BE2C (cell line): ENCODE data around the gene PIP5K1C.

Source experiments
- DNase-seq: peaks from one replicate; pipeline ENCODE4 v3.0.0-alpha.2; 2020
- H3K27me3 ChIP-seq: fragments of 250-450 bp; sonication (Bioruptor Pico); 2 replicates; pipeline ENCODE4 v1.5.1; 2020; ENCODE audit warnings: mild to moderate bottlenecking
- H3K36me3 ChIP-seq: fragments of 250-450 bp; sonication (Bioruptor Pico); 2 replicates; pipeline ENCODE4 v1.5.1; 2020; ENCODE audit warnings: mild to moderate bottlenecking
- H3K4me1 ChIP-seq: fragments of 250-450 bp; sonication (Bioruptor Pico); 2 replicates; pipeline ENCODE4 v1.5.1; 2020
- H3K4me3 ChIP-seq: 2 replicates; pipeline ENCODE4 v1.5.1; 2011; ENCODE audit warnings: low read depth, low read length
- H3K9me3 ChIP-seq: fragments of 250-450 bp; sonication (Bioruptor Pico); 2 replicates; pipeline ENCODE4 v1.5.1; 2020
- TF ChIP-seq, protein P1 (sequence below): IDR thresholded peaks from 2 replicates; pipeline ENCODE4 v1.5.1; 2012; ENCODE audit warnings: mild to moderate bottlenecking, low read depth, low read length

PIP5K1C gene

DNA sequence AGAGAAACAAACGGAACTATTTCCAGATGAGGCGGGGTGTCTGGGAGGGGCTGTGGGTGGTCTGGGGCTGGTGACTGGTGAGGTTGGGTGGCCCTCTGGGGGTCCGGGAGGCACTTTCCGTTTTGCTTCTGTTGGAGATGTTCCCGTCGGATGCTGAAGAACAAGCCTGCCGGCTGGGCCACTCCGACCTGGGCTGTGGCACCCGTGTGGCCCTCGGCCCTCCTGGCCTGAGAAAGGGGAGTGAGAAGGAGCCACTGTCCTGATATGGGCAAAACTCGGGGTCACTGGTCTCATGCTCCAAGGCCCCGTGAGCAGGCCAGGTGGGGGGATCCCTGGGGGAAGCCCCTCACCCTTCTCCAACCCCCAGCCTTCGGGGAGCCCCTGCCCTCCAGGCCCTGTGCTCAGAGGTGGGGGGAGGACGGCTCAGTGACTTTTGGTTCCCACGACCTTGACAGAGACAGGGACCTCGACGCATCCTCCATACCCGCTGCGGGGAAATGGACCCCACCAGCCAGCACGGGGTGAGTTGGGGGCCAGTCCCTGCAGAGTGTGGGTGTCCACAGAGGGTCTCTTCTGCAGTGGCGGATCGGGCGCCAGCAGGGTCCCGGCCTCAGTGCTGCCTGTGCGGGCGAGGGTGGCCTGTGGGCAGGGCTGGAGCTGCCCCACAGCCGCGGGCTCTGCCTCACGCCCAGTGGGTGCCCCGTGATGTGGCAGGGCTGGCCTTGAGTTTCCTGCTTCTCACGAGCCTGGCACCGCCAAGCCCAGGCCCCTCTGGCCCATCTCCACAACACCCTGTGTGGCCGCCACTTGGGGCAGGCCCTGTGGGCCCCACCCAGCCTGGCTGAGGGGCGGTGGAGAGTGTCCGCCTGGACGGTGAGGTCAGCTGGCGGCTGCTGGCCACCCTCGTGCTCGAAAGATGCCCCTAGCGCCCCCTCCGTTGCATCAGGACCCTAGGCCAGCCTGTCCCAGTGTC lies 89.2 kb downstream of the PIP5K1C start:
- Histone ChIP-seq H3K4me3 (no peak overlapping the region), H3K27me3 (no peaks in the 10 kb centered on the region), H3K4me1 (no peaks in the 10 kb centered on the region), H3K36me3 (peaks cover 29% of the 10 kb centered on the region), H3K9me3 (no peaks in the 10 kb centered on the region)
- TF ChIP-seq, protein P1, sequence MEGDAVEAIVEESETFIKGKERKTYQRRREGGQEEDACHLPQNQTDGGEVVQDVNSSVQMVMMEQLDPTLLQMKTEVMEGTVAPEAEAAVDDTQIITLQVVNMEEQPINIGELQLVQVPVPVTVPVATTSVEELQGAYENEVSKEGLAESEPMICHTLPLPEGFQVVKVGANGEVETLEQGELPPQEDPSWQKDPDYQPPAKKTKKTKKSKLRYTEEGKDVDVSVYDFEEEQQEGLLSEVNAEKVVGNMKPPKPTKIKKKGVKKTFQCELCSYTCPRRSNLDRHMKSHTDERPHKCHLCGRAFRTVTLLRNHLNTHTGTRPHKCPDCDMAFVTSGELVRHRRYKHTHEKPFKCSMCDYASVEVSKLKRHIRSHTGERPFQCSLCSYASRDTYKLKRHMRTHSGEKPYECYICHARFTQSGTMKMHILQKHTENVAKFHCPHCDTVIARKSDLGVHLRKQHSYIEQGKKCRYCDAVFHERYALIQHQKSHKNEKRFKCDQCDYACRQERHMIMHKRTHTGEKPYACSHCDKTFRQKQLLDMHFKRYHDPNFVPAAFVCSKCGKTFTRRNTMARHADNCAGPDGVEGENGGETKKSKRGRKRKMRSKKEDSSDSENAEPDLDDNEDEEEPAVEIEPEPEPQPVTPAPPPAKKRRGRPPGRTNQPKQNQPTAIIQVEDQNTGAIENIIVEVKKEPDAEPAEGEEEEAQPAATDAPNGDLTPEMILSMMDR: no peak
- no peak for DNase-seq

DNA sequence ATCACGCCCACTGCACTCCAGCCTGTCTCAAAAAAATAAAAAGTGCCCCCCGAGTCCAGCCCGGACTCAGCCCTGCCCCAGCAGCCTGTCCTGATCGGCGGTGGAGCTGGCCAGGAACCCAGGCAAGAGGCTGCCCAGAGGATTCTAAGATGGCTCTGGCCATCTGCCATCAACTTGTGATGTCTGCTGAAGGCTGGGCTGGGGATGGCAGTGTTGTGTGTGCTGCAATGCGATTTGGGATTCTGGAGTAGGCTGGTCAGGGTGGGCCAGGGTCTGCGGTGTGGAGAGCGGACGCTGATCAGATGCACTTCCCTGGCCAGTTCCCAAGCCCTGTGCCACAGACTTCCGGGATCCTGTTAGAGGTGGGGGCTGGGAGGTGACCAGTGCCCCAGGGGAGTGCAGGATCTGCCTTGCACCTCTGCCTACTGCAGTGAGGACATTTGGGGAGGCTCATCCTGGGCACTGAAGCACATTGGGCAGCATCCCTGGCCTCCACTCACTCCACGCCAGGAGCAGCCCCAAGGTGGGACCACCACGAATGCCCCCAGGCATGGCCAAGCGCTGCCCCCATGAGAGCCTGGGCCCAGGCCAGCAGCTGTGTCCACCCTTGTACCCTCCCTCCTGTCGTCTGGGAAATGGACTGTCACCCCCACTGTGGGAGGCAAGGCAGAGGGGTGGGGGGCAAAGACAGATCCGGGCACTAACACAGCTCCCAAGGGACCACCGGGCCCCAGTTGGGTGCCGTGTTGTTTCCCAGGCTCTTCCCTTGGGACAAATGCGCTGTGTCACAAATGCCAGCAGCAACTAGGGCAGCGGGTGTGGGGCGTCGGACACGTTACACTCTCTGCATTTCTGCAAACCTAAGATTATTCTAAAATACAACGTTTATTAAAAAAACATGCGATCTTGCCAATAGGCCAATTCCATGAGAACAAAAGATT lies 90.2 kb downstream of the PIP5K1C start:
- Histone ChIP-seq H3K27me3 (no peaks in the 10 kb centered on the region), H3K4me3 (no peak overlapping the region), H3K4me1 (no peaks in the 10 kb centered on the region), H3K36me3 (peaks cover 27% of the 10 kb centered on the region), H3K9me3 (no peaks in the 10 kb centered on the region)
- no peak for DNase-seq
- TF ChIP-seq, protein P1: no peak

DNA sequence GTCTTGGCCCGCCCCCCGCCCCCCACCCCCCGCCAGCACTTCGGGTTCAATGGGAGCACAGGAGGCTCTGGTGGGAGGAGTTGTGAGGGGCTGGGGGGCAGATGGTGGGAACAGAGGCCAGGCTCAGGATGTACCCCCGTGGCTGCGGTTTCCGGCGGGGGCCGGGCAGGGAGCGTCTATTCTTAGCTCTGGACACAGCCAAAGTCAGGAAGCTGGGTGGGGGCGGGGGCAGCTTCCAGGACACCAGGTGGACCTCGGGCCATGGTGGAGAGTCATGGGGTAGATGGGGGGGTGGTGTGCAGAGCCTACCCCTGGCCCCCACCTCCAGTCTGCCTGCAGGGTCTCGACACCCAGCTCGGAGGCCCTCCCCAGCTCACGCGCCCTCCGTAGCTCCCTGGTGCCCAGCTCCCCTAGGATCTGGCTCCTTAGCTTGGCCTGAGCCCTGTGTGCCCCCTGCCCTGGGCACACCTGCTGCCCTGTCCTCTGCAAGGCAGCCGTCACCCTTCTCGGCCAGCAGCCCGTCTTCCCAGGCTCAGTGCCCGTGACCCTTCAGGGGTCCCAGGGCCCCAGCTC lies 91.4 kb downstream of the PIP5K1C start:
- TF ChIP-seq, protein P1: no peak
- DNase-seq: no peak

DNA sequence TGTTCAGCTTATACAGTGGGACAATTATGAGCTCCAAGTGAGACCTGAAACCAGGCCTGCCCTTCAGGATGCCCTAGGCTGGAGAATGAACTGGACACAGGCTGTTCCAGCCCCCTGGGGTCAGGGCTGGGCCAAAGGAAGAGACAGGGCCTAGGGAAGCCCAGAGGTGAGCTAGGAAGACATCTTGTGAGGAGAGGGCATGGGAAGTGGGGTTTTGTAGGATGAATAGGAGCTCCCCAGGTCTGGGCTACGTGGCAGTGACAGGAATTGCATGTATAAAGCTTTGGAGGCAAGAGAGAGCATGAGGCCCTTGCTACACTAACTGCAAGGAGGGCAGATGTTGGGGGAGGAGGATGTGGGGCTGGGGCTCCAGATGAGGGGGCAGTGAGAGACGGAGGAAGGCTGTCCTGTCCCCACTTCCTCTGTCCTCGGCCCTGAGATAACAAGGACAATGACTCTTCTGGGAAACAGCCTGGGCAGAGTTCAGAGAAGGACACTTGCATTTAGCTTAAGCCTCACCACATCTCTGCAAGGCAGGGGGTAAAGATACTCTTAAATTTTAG lies 92.1 kb downstream of the PIP5K1C start:
- DNase-seq: no peak
- no peak overlapping the region for H3K4me3 ChIP-seq
- no peaks in the 10 kb centered on the region for H3K4me1 ChIP-seq

More for the DNA sequence above, 91.4 kb downstream of the PIP5K1C start:
- peaks cover 27% of the 10 kb centered on the region for H3K36me3 ChIP-seq
- H3K4me3 ChIP-seq: no peak overlapping the region
- H3K27me3 ChIP-seq: no peaks in the 10 kb centered on the region
- no peaks in the 10 kb centered on the region for H3K4me1 ChIP-seq
- no peaks in the 10 kb centered on the region for H3K9me3 ChIP-seq

DNA sequence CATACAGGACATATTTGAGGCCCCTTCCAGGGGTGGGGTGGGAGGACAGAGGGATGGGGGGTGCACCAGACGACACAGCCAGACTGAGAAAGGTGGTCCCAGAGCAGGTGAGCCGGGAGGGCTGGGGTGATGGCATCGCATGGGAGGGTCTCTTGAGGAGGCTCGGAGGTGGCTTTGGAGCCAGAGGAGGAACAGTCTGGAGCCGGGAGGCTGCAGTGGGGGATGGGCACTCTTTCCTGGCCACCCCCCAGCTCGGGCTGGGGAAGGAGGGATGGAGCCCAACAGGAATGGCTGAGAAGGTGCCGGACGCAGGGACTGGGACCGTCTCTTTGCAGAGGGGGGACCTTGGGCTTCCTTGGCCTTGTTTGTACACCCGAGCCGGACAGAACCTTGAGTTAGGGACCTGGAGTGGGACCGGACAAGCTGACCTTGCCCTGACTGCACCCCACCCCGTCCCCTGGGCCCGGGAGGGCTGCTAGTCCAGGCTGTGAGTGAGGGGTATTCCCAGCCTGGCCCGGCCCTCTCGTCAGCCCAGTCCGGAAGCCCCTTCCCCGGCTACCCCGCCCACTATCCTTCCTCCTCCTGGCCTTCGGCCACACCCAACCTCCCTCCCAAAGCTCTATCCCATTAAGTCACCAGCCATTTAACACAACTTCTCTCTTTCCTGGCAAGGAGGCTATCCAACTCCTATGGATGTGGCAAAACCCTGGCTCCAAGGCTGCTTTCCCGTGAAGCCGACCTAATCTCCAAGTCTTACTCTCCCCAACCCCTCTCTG lies 92.8 kb downstream of the PIP5K1C start:
- no peaks in the 10 kb centered on the region for H3K27me3 ChIP-seq
- no peak for DNase-seq
- H3K36me3 ChIP-seq: peaks cover 24% of the 10 kb centered on the region
- H3K4me1 ChIP-seq: no peaks in the 10 kb centered on the region
- peak overlapping the region; percentile 52; the same call in 1 of the 2 replicates for H3K4me3 ChIP-seq
- TF ChIP-seq, protein P1: no peak
- H3K9me3 ChIP-seq: no peaks in the 10 kb centered on the region

More for the DNA sequence above, 92.1 kb downstream of the PIP5K1C start:
- TF ChIP-seq, protein P1: no peak
- Histone ChIP-seq H3K36me3 (peaks cover 27% of the 10 kb centered on the region), H3K27me3 (no peaks in the 10 kb centered on the region), H3K9me3 (no peaks in the 10 kb centered on the region)
